Metanephros (tissue), 1 donor: ENCODE measurements around the gene SPIN4. TPM values are rescaled to one million over a fixed set of nuclear protein-coding genes. Genes with fewer than 3 reads are reported as not detected.

ENCODE experiments used
- total RNA-seq: library from RNA; depleted of rRNA; stranded (reverse); fragments of >200 nt; gene quantifications from one replicate; pipeline ENCODE4 v1.2.3, GENCODE V29; 2014

SPIN4 gene
- 10.3 TPM for total RNA-seq

DNA sequence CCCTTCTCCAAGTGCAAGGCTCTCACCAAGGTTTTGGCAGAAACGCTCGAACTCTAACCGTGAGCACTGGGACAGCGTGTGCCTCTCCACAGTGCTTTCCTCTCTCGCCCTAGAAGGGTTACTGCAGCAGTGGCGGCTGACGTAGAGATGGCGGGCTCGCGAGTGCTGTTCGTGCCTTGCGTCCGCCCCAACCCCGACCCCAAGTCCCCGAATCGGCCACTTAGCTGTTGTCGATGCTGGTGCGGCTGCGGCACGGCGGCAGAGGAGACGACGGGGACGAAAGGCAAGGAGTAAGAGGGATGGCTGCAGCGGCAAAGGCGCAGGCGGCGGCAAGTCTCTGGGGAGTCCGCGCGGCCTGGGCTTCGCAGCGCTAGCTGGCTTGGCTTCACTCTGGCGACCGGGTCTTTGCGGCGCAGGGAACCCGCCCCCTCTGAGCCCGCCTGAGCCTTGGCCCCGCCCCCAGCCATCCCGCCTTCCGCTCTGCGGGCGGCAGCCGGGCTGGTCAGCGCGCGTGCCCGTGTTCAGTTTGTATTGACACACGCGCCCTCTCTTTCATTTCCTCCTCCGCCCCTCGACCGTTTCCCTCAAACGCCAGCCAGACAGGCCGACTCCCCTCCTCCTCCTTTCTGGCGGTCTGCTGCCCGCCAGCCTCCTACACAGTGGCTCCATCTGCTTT is at the start of gene SPIN4:
TSS of gene SPIN4 (minus strand) at position 392 of the 676 bp plus-strand sequence. CDS start 513 bp downstream, outside the sequence.

